ENCODE results near the gene FAM13C.
"Not testable (repeated sequence)": the region's sequence is repeated elsewhere in the genome, so short reads cannot be mapped to it uniquely, and the experiment has no call there.

FAM13C gene

DNA sequence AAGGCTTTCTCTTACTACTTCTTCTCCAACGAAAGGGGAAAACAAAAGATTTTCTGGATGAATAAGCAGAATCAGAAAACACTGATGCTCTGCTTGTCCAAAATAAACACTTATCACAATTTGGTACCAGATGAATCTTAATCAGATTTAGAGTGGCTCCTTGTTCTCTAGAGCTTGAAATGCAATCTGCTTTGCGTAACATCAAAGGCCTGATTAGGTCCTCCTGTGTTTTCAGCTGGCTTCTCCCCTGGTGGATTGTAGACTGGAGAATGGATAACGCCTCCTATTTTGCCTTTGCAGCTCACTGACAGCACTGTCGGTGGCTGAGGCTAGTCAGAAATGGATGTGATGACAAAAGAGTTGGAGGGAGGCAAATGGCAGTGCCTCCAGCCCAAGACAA lies 91.2 kb downstream of the FAM13C start:
- DNase-seq = no peak

DNA sequence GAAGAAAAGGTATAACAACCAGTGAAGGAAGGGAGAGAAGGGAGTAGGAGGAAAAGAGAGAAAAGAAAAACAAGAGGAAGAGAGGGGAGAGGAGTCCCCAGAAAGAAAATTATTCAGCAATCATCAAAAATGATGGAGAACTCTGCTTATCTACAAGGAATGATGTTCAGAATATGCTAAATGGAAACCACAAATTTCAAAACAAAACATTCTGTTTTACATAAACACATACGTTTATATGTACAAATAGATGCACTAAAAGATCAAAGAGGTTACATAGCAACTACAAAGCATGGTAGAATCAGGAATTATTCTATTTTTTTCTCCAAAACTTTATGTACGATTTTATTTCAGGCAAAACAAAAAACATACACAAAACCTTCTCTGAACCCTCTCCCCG lies 91.9 kb downstream of the FAM13C start:
- DNase-seq = no peak

DNA sequence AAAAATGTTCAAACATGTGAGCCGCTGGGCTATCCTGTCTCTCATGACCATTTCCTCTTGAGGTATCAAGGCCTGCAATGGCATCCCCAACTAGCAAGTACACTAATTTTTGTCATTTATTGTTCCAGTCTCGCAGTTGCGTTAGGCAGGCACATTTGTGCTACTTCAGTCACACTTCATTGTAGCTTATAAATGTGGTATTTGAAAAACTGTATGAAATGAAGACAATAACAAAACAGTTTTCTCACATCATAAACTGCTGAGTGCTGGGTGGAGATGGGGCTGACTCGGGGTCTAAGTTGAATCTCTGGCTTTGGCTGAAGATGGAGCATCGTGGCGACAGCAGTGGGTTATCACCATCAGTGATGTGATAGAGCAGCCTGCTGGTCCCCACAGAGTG lies 92.7 kb downstream of the FAM13C start:
- DNase-seq = no peak

DNA sequence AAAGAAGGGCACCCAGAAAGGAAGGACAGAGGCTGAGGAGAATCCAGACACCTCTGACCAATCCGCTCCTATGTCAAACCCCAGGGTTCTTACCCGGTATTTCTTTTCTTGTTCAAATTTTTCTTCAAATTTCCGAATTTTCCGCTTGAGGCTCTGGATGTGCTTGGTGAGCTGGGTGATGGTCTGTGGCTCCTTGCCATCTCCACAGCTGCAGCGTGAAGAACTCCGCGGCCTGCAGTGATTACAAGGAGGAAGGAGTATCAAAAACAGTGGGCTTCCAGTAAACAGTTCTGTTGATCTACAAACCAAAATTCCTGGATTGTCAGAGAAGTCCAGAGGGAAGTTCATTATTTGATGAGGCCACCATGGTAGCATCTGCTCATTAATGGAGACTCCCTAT lies 93.9 kb downstream of the FAM13C start:
- no peak for DNase-seq

DNA sequence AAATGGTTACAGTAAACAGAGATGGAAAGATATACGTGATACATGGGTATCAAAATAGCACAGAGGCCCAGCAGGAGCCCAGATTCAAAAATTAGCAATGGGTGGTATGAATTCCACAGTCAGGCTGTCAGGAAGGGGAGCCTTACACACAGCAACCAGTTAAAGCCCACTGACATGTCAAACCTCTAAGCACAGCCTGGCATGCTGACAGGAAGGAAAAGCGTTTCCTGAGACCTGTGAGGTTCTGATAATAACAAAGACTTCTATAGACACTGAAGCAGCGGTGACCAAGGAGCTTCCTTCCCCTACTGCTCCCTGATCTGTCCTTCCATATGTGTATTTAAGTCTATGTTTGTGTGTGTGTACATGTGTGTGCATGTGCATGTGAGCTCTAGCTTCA lies 96.0 kb downstream of the FAM13C start:
- DNase-seq = no peak

DNA sequence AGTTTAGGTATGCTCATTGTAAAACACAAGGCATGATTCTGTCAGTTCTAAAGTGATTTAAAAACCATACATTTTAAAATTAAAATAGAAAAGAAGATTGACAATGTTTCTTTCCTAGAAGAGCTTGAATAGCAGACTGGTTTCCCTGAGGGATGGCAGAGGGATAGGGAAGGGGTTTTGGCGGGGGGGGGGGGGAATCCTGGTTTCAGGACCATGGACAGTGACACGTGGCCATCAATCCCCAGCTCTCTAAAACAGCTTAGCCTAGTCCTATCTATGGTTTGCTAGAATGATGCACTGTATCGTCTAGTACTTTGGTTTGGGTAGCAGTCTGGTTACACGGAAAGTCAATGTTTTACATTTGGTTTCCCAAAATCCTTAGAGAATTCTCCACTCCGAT lies 97.2 kb downstream of the FAM13C start:
- no peak for DNase-seq

DNA sequence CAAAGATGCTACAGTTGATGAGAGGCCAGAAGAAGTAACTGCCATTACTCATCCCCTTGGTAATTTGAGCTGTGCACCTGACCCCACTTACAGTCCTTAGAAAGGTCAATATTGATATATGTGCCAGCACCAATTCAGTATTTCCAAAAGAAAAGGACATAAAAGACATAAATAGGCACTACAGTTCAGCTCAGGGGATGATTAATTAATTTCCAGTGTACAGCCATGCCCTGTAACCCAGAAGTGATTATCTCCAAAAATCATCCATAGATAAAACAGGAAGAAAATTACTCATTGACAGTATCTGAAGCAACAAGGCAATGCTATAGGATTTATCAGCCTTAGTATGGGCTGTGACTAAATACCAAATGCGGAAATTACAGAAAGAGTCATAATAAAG lies 103.5 kb downstream of the FAM13C start:
- DNase-seq = no peak

DNA sequence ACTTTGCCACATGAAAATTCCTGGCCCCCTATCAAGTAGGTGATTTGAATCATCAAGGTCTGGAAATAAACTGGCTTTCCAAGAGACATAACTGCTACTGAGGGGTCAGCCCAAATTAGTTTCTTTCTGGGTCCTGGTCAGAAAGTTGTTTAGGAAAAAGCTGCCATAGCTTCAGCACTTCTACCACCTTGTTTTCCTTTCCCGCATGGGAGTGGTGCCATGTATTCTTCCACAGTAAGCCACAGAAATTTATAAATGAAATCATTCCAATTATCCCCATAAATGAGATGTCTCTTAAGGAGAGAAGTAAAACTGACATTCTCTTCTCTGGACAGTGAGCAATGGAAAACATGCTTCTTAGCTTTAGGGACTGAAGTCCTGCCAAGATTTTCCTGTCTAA lies 105.1 kb downstream of the FAM13C start:
- no peak for DNase-seq

DNA sequence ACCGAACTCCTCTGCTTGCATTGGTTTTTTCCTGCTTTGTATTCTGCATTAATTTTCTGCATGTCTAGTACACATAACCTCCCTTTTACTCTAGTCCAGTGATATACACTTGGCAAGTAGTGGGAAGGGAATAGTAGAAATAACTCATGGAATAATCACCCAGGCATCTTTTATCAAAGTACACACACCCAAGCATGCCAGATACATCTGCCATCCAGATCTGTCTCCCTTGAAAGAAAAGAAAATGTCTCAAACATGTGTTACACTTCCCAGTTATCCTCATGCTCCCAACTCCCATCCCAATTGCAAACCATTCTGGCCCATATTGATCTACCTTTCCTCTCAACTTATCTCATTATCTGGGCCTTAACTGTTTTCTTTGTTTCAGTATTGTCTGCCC lies 106.9 kb downstream of the FAM13C start:
- DNase-seq = no peak

DNA sequence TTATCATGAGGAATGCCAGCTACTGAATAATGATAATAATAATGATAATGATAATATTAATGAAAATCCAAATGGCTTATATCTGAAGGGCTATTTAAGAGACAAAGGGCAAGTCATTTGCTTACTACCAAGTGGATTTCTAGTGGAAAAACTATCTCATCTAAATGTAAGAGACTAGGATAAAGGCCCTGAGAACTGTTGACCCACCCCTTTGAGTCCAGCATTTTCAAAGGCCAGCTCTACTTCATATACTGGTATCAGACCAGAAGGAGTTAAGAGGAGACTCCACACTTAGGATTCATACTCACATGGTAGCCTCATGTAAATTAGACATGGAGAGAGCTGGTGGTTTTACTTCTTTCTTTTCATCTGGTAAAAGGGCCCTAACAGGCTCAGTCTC lies 109.9 kb downstream of the FAM13C start:
- no peak for DNase-seq

DNA sequence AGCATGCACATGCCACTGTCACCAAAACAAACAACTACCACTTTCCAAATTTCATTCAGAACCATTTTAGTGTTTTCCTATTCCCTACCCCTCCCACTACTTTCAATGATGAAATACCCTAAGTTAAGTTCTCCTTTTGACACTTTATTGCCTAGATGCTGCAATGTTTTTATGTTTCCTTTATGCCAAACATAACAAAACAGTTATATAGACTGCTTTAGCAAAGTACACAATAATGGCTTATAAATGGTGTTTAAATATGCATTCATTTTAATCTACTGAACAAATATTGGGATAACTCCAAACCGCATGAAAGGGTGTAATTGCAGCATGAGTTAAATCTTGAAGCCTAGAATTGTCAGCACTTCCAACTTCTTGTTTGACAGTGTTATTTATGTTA lies 116.7 kb downstream of the FAM13C start:
- DNase-seq = no peak

DNA sequence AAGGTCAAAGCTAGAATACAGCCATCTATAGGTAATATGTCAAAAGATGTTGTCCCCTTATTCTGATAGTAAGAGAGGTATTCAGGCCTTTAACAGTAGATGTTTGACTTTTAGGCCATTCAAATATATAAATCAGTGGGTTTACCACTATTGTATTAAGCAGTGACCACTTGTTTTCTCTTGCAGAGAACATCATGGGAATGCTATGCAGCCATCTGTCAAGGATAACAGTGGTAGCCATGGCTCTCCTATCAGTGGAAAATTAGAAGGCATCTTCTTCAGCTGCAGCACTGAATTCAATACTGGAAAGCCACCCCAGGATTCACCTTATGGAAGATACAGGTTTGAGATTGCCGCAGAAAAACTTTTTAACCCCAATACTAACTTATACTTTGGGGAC lies 117.5 kb downstream of the FAM13C start:
- no peak for DNase-seq

DNA sequence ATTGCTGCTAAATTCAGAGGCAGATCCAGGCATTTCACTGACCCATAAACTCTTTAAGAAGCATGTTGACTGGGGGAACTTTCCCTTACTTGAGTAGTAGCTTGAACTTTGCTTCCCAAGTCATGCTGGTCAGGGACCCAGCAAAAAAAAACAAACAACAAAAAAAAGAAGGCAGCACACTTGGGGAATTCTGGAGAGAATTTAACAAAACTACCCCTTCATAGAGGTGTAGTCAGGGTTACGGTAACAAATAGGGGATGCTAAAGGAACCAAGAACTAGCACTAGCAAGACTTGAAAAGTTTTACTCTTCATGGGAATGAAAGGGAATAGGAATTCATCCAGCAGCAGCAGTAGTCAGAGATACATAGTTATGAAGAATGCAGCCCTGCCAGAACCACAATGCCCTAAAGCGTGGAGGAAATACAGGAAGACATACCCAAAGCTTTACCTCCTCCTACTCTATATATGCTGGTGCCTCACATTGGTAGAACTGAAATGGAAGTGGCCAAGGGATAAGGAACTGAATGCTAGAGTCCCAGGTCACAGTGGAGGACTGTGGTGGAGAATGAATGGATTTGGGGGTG lies 118.6 kb downstream of the FAM13C start:
- DNase-seq = no peak

DNA sequence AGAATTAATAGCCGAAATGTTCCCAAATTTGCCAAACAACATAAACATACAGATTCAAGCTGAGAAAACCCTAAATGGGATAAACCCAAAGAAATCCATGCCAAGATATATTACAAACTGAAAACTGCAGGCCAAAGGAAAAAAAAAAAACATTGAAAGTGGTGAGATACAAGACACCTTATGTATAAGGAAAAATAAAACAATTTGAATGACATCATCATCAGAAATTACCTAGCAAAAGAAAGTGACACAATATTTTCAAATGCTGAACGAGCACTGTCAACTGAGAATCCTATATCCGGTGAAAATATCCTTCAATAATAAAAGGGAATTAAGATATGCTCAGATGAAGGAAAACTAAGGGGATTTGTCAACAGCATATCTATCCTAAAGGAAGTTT lies 119.4 kb downstream of the FAM13C start:
- DNase-seq = no peak

DNA sequence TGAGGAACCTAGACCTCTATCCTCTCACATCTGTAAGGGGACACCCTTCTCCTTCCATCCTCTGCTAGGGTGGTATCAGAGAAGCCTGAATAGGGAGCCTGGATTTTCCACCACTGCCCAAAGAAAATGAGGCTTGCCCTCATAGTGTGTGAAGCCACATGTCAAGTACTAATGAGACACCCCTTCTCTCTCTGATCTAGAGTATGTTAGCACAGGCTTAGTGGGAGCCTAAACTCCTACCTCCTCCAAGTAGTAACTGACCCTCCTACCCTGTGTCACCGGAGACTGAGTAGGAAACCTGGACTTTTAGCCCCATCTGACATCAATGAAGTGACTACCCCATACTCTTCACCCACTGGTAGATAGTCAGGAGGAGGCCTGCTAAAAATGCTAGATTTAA lies 120.3 kb downstream of the FAM13C start:
- DNase-seq = no peak

DNA sequence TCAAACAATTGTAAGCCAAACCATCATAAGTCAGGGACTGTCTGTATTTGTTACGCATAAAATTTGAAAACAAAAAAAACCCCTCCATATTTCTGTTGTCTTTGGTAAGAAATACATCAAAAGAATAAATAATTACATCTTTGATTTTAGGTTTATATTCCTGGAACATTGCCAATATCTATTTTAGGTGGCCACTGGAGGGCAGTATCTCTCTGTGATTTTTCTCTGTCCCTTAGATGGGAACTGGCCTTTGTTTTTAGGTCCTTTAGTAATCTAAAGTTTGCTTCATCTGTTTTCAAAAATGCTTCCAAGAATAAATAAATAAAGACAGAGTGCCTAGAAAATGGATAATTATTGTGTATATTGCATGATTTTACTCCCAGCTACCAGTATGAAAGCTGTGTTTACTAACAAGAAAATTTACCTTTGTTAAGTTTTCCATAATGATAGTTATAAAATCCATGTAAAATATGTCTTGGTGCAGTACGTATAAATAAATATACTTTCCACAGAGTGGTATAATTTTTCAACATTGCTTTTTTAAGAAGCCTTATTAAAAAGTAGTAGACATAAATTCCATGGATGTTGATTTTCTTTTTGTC lies 121.7 kb downstream of the FAM13C start:
- DNase-seq = no peak

DNA sequence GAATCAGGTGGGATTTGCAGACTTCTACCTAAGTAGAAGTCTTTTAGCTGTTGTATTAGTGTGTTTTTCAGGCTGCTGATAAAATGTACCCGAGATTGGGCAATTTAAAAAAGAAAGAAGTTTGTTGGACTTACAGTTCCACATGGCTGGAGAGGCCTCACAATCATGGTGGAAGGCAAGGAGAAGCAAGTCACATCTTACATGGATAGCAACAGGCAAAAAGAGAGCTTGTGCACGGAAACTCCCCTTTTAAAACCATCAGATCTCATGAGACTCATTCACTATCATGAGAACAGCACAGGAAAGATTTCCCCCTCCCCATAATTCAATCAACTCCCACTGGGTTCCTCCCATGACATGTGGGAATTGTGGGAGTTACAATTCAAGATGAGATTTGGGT lies 123.2 kb downstream of the FAM13C start:
- not testable (repeated sequence) for DNase-seq

DNA sequence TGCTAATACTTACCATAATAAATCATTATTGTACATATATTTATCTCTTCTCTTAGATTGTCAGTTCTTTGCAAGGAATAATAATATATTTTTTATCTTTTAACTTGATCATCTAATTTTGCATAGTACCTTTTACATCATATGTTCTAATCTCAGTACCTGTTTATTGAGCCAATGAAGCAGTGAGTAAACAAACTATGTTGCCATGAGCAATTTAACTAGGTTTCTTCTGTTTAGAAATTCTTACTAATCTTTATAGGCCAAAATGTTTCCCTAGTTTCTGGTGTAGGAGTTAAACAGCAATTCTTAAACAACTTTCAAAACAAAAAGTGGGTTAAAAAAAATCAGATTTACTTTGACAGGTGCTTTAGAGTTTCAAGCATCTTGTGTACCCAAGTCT lies 124.6 kb downstream of the FAM13C start:
- DNase-seq = no peak

DNA sequence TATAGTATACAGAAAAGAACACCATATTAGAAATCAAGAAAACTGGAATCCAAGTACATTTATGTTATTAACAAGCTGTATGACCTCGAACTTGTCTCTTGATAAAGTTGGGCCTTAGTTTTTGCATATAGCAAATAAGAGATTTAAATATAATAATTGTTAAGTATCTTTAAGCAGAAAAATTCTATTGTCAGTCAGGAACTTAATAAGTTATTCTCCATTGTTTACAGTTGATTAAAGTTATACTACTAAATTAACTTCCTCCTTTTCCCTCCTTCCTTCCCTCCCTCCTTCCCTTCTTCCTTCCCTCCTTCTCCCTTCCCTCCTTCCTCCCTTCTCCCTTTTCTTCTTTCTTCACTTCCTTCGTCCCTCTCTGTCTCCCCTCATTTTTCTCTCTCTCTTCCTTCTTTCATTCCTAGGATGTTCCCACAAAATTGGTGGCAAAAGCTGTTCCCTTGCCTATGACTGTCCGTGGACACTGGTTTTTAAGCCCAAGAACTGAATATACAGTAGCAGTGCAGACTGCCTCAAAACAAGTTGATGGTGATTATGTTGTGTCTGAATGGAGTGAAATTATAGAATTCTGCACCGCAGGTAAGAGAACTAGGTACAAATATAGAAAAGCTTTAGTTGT lies 126.2 kb downstream of the FAM13C start:
- no peak for DNase-seq

DNA sequence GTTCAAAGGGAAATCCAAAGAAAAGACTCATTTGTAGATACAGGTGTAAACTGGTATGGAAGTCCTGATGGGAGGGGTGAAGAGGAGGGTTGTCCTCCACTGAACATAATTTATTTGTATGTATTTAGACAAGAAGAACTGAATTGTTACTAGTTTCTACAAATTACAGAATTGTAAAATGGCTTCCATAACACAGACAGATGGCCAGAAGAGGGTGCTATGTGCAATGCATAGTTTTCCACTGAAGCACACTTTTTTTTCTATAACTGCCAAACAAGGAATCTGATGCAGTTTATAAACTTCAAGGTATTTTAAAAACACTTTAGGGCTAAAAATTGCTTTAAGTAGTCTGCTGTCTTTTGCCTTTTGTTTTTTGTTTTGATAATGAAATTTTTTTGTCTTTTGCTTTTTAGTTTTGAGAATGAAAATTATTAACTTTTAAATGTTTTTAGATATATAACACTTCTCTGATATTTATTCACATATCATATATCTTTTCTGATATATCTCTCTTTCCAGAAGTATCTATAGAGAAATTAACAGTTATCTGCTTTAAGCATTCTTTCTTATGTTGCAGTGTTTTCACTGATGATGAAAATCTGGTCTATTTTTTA lies 127.4 kb downstream of the FAM13C start:
- DNase-seq = no peak

DNA sequence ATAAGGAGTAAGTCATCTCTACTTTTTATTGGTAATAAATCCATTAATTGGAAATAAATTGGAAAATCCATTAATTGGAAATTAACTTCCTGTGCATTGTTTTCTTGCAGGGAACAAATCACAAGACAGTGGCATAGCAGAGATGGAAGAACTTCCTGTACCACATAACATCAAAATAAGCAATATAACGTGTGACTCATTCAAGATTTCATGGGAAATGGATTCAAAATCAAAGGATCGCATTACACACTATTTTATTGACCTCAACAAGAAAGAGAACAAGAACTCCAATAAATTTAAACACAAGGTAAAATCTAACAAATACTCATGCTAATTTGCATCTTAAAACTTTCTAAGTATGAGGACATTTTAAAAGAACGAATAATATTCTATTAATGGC lies 128.2 kb downstream of the FAM13C start:
- no peak for DNase-seq

DNA sequence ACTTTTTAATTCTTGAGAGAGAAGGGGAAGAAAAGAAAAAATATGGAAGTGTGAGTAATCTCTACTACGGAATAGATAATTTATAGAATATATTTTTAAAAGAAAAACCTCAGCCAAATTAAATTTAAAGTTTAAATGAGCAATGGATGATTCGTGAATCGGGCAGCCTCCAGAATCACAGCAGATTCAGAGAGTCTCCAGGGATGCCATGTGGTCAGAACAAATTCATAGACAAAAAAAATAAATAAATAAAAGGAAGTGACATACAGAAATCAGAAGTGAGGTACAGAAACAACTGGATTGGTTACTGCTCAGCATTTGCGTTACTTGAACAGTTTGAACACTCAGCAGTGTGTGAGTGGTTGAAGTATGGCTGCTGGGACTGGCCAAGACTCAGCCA lies 132.9 kb downstream of the FAM13C start:
- no peak for DNase-seq

DNA sequence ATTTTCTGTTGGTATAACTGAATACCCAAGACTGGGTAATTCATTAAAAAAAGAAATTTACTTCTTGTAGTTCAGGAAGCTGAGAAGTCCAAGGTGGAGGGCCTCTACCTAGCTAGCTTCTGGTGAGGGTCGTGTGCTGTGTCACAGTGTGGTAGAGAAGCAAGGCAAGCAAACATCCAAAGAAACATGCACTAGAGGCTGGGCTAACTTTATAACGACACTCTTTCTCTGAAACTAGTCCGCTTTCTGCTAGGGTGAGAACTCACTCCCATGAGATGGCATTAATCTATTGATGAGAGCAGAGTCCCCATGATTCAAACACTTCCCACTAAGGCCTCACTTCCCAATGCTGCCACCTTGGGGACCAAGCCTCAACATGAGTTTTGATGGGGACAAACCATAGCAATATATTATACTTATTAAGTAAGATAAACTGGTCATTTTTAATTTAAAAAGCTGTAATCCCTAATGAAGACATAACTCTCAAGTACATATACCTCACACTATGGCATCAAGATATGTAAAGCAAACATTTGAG lies 135.1 kb downstream of the FAM13C start:
- no peak for DNase-seq

DNA sequence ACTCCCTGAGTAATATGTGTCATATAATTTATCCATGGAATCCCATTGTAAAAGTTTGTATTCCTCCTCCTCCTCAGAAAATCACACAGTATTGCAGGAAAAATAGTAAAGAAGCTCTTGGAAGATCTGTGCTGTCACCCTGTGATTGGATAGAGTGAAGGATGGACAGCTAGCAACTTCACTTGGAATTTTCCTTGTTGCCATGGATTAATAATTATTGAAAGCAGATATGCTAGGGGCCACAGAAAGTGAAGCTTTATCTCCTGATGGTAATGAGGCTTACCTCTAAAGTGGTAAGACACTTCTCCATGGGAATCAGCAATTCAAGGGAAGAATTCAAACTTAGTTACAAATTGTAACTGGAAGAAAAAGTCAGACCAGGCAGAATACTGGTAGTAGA lies 137.1 kb downstream of the FAM13C start:
- DNase-seq = no peak

Measured in GDM1 (cell line).